ENCODE measurements around the gene UNC119B. TPM values are rescaled to one million over a fixed set of nuclear protein-coding genes. Genes with fewer than 3 reads are reported as not detected.

The UNC119B gene
- total RNA-seq, 1 experiment from 2014 or later: 33.8 TPM

- Histone ChIP-seq H3K4me1 (ENCODE audit: control insufficient read depth in 1 of 2, insufficient read depth in 2 of 2, low read length in 2 of 2) (no peaks in the 10 kb centered on the region), H3K79me2 (ENCODE audit: insufficient read depth, low read length) (no peaks in the 10 kb centered on the region), H3K4me2 (ENCODE audit: low read length) (no peak overlapping the region), H3K27ac (ENCODE audit: low read depth, low read length) (no peak overlapping the region), H4K20me1 (ENCODE audit: insufficient read depth) (no peaks in the 10 kb centered on the region), H3K9me3 (ENCODE audit: control insufficient read depth in 1 of 2, insufficient read depth in 1 of 2, low read depth in 1 of 2, low read length in 2 of 2) (no peaks in the 10 kb centered on the region), H3K9ac (ENCODE audit: low read length) (no peak overlapping the region), H3K27me3 (ENCODE audit: insufficient read depth, low read length) (no peaks in the 10 kb centered on the region), H2AFZ (ENCODE audit: low read depth, low read length, poor library complexity, severe bottlenecking) (no peak overlapping the region), H3K36me3 (ENCODE audit: control insufficient read depth in 1 of 2, insufficient read depth in 2 of 2, low read length in 2 of 2) (peaks cover 3 to 7% of the 10 kb centered on the region in 2 experiments; a peak in 2 of 4 replicates), H3K9me2 (ENCODE audit: insufficient read depth) (no peaks in the 10 kb centered on the region), H3K4me3 (replicated peaks in 1 of 2; ENCODE audit: low read depth in 1 of 2, low read length in 2 of 2) (no peak overlapping the region)
- ATAC-seq (no peak), DNase-seq (ENCODE audit: low read depth, low spot score) (no peak)
- no TSS peak for BruUV-seq (replicated peaks)
- intact Hi-C loops (cut with micrococcal nuclease): no loop called here
- ChIA-PET POLR2A (no interaction called here), CTCF (no interaction called here), RAD21 (ENCODE audit: low non-redundant PET in 1 of 2, low total read pairs in 2 of 2, uncharacterized antibody in 2 of 2, unreplicated experiment in 2 of 2) (no interaction called here)
- TF ChIP-seq CEBPB (IDR thresholded peaks at IDR 0.05; ENCODE audit: low read depth) (no peak), YY1 (IDR thresholded peaks at IDR 0.05; ENCODE audit: extremely low read depth, insufficient replicate concordance, low read depth, low read length) (no peak), ZFX (IDR thresholded peaks at IDR 0.05) (no peak), EZH2 (IDR thresholded peaks at IDR 0.05) (no peak), FOSL1 (IDR thresholded peaks at IDR 0.05; ENCODE audit: low read depth) (no peak), ELF1 (IDR thresholded peaks at IDR 0.05; ENCODE audit: borderline replicate concordance, low read depth) (no peak), SP1 (IDR thresholded peaks at IDR 0.05; ENCODE audit: low read depth) (no peak), POLR2A (IDR thresholded peaks at IDR 0.05; ENCODE audit: borderline replicate concordance, extremely low read depth, insufficient read depth, insufficient read length) (no peak), JUND (IDR thresholded peaks at IDR 0.05) (no peak)
Observed at GRCh38 chr12:120760349-120761254, 50.3 kb downstream of the UNC119B start.

GRCh38 chr12:120761519-120761934, 51.3 kb downstream of the UNC119B start:
- H2AFZ ChIP-seq (ENCODE audit: low read depth, low read length, poor library complexity, severe bottlenecking): no peak overlapping the region
- no peak for DNase-seq (ENCODE audit: low read depth, low spot score)

More at GRCh38 chr12:120761519-120761934, 51.3 kb downstream of the UNC119B start:
- Histone ChIP-seq H3K36me3 (ENCODE audit: control insufficient read depth in 1 of 2, insufficient read depth in 2 of 2, low read length in 2 of 2) (peaks cover 3 to 7% of the 10 kb centered on the region in 2 experiments; a peak in 2 of 4 replicates), H3K9me3 (ENCODE audit: control insufficient read depth in 1 of 2, insufficient read depth in 1 of 2, low read depth in 1 of 2, low read length in 2 of 2) (no peaks in the 10 kb centered on the region), H3K9ac (ENCODE audit: low read length) (no peak overlapping the region), H3K4me3 (replicated peaks in 1 of 2; ENCODE audit: low read depth in 1 of 2, low read length in 2 of 2) (no peak overlapping the region), H3K79me2 (ENCODE audit: insufficient read depth, low read length) (no peaks in the 10 kb centered on the region), H3K27ac (ENCODE audit: low read depth, low read length) (no peak overlapping the region), H4K20me1 (ENCODE audit: insufficient read depth) (no peaks in the 10 kb centered on the region), H3K4me2 (ENCODE audit: low read length) (no peak overlapping the region), H3K27me3 (ENCODE audit: insufficient read depth, low read length) (no peaks in the 10 kb centered on the region), H3K9me2 (ENCODE audit: insufficient read depth) (no peaks in the 10 kb centered on the region), H3K4me1 (ENCODE audit: control insufficient read depth in 1 of 2, insufficient read depth in 2 of 2, low read length in 2 of 2) (no peaks in the 10 kb centered on the region)
- no TSS peak for BruUV-seq (replicated peaks)
- ATAC-seq: no peak
- TF ChIP-seq CTCF (IDR thresholded peaks at IDR 0.05 in 2 of 3, conservative IDR thresholded peaks at IDR 0.05 in 1 of 3; ENCODE audit: borderline replicate concordance in 1 of 3, insufficient read depth in 1 of 3, low read depth in 2 of 3, low read length in 2 of 3): no peak
- TF ChIP-seq SRF (IDR thresholded peaks at IDR 0.05; ENCODE audit: low read depth): no peak
- TF ChIP-seq POLR2A (IDR thresholded peaks at IDR 0.05; ENCODE audit: borderline replicate concordance, extremely low read depth, insufficient read depth, insufficient read length): no peak
- no peak for TF ChIP-seq EGR1 (IDR thresholded peaks at IDR 0.05; ENCODE audit: low read depth)
- TF ChIP-seq ZNF274 (IDR thresholded peaks at IDR 0.05; ENCODE audit: low read depth, low read length): no peak
- no peak for TF ChIP-seq ZBTB33 (IDR thresholded peaks at IDR 0.05; ENCODE audit: extremely low read depth, insufficient replicate concordance, low read length)
- no peak for TF ChIP-seq JUND (IDR thresholded peaks at IDR 0.05)
- TF ChIP-seq SIN3A (IDR thresholded peaks at IDR 0.05; ENCODE audit: low read depth): no peak
- no peak for TF ChIP-seq EZH2phosphoT487 (IDR thresholded peaks at IDR 0.05; ENCODE audit: borderline replicate concordance)
- TF ChIP-seq SP1 (IDR thresholded peaks at IDR 0.05; ENCODE audit: low read depth): no peak
- TF ChIP-seq TCF7L2 (IDR thresholded peaks at IDR 0.05; ENCODE audit: borderline replicate concordance, extremely low read depth, insufficient read depth, insufficient read length): no peak
- no peak for TF ChIP-seq FOSL1 (IDR thresholded peaks at IDR 0.05; ENCODE audit: low read depth)
- POLR2A ChIA-PET: no interaction called here
- CTCF ChIA-PET: no interaction called here
- RAD21 ChIA-PET (ENCODE audit: low non-redundant PET in 1 of 2, low total read pairs in 2 of 2, uncharacterized antibody in 2 of 2, unreplicated experiment in 2 of 2): no interaction called here
- intact Hi-C loops (cut with micrococcal nuclease): no loop called here

All from HCT116 (cell line).